Hepatocyte (in vitro differentiated cells): ENCODE data around the gene ACVR1. TPM values are rescaled to one million over a fixed set of nuclear protein-coding genes. Genes with fewer than 3 reads are reported as not detected.

Experiments
- DNase-seq: peaks from one replicate; pipeline ENCODE4 v3.0.0-alpha.2; 2016; ENCODE audit warnings: low spot score
- H2AFZ ChIP-seq: fragments of 200-600 bp; sonication (generic); 2 replicates; pipeline ENCODE4 v1.6.0; 2016; ENCODE audit warnings: antibody characterized with exemption, mild to moderate bottlenecking
- H3K27ac ChIP-seq: fragments of 200-600 bp; sonication (generic); 2 replicates; pipeline ENCODE4 v1.5.1; 2016; ENCODE audit warnings: mild to moderate bottlenecking
- H3K27me3 ChIP-seq: fragments of 200-600 bp; sonication (generic); 2 replicates; pipeline ENCODE4 v1.6.1; 2016
- H3K36me3 ChIP-seq: fragments of 200-600 bp; sonication (generic); replicated peaks from 2 replicates; pipeline ENCODE4 v1.5.1; 2016; ENCODE audit warnings: low read depth; ENCODE audit not compliant: insufficient read depth
- H3K4me1 ChIP-seq: fragments of 200-600 bp; sonication (generic); 2 replicates; pipeline ENCODE4 v1.5.1; 2016; ENCODE audit warnings: mild to moderate bottlenecking, moderate library complexity; ENCODE audit not compliant: insufficient read depth
- H3K4me2 ChIP-seq: fragments of 200-600 bp; sonication (generic); 2 replicates; pipeline ENCODE4 v1.6.0; 2016
- H3K4me3 ChIP-seq: fragments of 200-600 bp; sonication (generic); 2 replicates; pipeline ENCODE4 v1.5.1; 2016; ENCODE audit warnings: mild to moderate bottlenecking
- H3K79me2 ChIP-seq: fragments of 200-600 bp; sonication (generic); 2 replicates; pipeline ENCODE4 v1.6.0; 2017; ENCODE audit warnings: mild to moderate bottlenecking
- H3K9me2 ChIP-seq: fragments of 200-600 bp; sonication (generic); replicated peaks from 2 replicates; pipeline ENCODE4 v1.6.0; 2017; ENCODE audit warnings: mild to moderate bottlenecking; ENCODE audit not compliant: insufficient read depth
- H3K9me3 ChIP-seq: fragments of 200-600 bp; sonication (generic); 2 replicates; pipeline ENCODE4 v1.5.1; 2016; ENCODE audit warnings: low read depth, mild to moderate bottlenecking
- H4K20me1 ChIP-seq: fragments of 200-600 bp; sonication (generic); 2 replicates; pipeline ENCODE4 v1.6.0; 2016; ENCODE audit warnings: mild to moderate bottlenecking; ENCODE audit not compliant: insufficient read depth, poor library complexity, severe bottlenecking
- EZH2 ChIP-seq: fragments of 200-600 bp; sonication (generic); IDR thresholded peaks from 2 replicates; pipeline ENCODE4 v1.6.1; 2016; ENCODE audit warnings: antibody characterized with exemption, mild to moderate bottlenecking, borderline replicate concordance
- EZH2phosphoT487 ChIP-seq: fragments of 200-600 bp; sonication (generic); IDR thresholded peaks from one replicate; pipeline ENCODE4 v1.6.1; 2018; ENCODE audit warnings: antibody characterized with exemption, mild to moderate bottlenecking, low read depth, moderate library complexity; ENCODE audit not compliant: unreplicated experiment, severe bottlenecking
- WGBS: methylation state at CpG from one replicate; pipeline ENCODE4 v1.1.6; 2016; ENCODE audit warnings: low lambda C conversion rate; ENCODE audit errors: missing lambda C conversion rate; 5-methylcytosine and 5-hydroxymethylcytosine counted together
- polyA plus RNA-seq: library from polyadenylated mRNA; unstranded; fragments of >200 nt; fragmentation: Nextera tagmentation; extraction: Ambion mirVana; gene quantifications from 2 replicates; pipeline ENCODE4 v1.2.1, GENCODE V29; 2016
- total RNA-seq: library from RNA; depleted of rRNA; stranded (reverse); fragments of >200 nt; gene quantifications from 2 replicates; pipeline ENCODE4 v1.2.3, GENCODE V29; 2014
- TF ChIP-seq, protein P1 (sequence below): fragments of 200-600 bp; sonication (generic); IDR thresholded peaks from 2 replicates; pipeline ENCODE4 v1.5.1; 2016; ENCODE audit warnings: antibody characterized with exemption, mild to moderate bottlenecking; ENCODE audit not compliant: poor library complexity

ACVR1 gene
- total and polyA plus RNA-seq, 2 experiments from 2014 or later = 19.6 to 20.1 TPM

GRCh38 chr2:157822533-157822932 is 53.6 kb downstream of the ACVR1 start:
- H3K4me1 ChIP-seq = peaks cover 3% of the 10 kb centered on the region
- no peak overlapping the region for H2AFZ ChIP-seq
- H3K4me3 ChIP-seq = no peak overlapping the region
- TF ChIP-seq, protein P1, sequence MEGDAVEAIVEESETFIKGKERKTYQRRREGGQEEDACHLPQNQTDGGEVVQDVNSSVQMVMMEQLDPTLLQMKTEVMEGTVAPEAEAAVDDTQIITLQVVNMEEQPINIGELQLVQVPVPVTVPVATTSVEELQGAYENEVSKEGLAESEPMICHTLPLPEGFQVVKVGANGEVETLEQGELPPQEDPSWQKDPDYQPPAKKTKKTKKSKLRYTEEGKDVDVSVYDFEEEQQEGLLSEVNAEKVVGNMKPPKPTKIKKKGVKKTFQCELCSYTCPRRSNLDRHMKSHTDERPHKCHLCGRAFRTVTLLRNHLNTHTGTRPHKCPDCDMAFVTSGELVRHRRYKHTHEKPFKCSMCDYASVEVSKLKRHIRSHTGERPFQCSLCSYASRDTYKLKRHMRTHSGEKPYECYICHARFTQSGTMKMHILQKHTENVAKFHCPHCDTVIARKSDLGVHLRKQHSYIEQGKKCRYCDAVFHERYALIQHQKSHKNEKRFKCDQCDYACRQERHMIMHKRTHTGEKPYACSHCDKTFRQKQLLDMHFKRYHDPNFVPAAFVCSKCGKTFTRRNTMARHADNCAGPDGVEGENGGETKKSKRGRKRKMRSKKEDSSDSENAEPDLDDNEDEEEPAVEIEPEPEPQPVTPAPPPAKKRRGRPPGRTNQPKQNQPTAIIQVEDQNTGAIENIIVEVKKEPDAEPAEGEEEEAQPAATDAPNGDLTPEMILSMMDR = no peak
- TF ChIP-seq EZH2 = no peak
- TF ChIP-seq EZH2phosphoT487 = no peak
- no peaks in the 10 kb centered on the region for H3K9me2 ChIP-seq
- no peak for DNase-seq
- no peaks in the 10 kb centered on the region for H4K20me1 ChIP-seq
- H3K79me2 ChIP-seq = peaks cover 42% of the 10 kb centered on the region
- no peaks in the 10 kb centered on the region for H3K9me3 ChIP-seq
- no peak overlapping the region for H3K27ac ChIP-seq
- H3K36me3 ChIP-seq = no peaks in the 10 kb centered on the region
- WGBS = 91% methylated on average over 4 of the region's 4 CpGs
- H3K27me3 ChIP-seq = no peaks in the 10 kb centered on the region
- H3K4me2 ChIP-seq = no peak overlapping the region

DNA sequence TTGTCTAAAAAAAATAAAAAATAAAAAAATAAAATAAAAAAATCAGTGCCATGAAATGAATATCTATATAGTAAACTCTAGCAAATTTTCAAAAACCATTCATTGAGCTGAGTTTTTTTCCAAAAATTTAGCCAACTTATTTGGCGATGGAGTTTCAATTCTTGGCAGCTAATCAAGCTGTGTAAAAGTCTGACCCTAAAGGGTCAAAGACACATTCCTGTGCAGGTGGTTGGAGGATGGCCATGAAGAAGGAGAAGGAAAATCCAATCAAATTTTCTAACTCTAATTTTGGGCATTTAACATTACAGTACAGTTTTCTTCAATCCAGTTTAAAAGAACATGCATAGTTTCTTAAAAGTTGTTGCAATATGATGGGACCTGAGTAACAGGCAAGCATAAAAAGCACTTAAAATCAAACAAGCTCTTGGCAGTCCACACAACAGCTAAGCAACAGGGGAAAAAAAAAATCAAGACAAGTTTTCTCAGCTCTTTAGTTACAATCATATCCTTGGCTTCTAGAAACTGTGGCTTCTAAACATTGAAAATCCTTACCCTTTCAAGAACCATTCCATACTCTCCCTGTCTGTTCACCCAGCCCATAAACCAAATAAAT is 54.5 kb downstream of the ACVR1 start:
- no peak for DNase-seq
- Histone ChIP-seq H3K9me2 (no peaks in the 10 kb centered on the region), H3K79me2 (peaks cover 36% of the 10 kb centered on the region), H2AFZ (no peak overlapping the region), H3K27me3 (no peaks in the 10 kb centered on the region), H3K4me3 (no peak overlapping the region), H3K4me2 (no peak overlapping the region), H4K20me1 (no peaks in the 10 kb centered on the region), H3K36me3 (no peaks in the 10 kb centered on the region), H3K27ac (no peak overlapping the region), H3K9me3 (no peaks in the 10 kb centered on the region), H3K4me1 (peaks cover 3% of the 10 kb centered on the region)
- TF ChIP-seq, protein P1 = no peak
- TF ChIP-seq EZH2 (no peak), EZH2phosphoT487 (no peak)
- 96% methylated on average over 1 of the region's 1 CpG for WGBS

- DNase-seq = no peak
- H3K27me3 ChIP-seq = no peaks in the 10 kb centered on the region
- no peak overlapping the region for H2AFZ ChIP-seq
- no peaks in the 10 kb centered on the region for H4K20me1 ChIP-seq
- no peaks in the 10 kb centered on the region for H3K4me1 ChIP-seq
- H3K4me2 ChIP-seq = no peak overlapping the region
- peaks cover 34% of the 10 kb centered on the region for H3K79me2 ChIP-seq
- WGBS = 97% methylated on average over 3 of the region's 3 CpGs
- no peak overlapping the region for H3K4me3 ChIP-seq
- H3K27ac ChIP-seq = no peak overlapping the region
- no peaks in the 10 kb centered on the region for H3K9me2 ChIP-seq
- no peaks in the 10 kb centered on the region for H3K36me3 ChIP-seq
- H3K9me3 ChIP-seq = no peaks in the 10 kb centered on the region
- TF ChIP-seq, protein P1 = no peak
- no peak for TF ChIP-seq EZH2phosphoT487
- TF ChIP-seq EZH2 = no peak
Measured at GRCh38 chr2:157820193-157820592, 55.9 kb downstream of the ACVR1 start.

GRCh38 chr2:157819761-157820160 is 56.4 kb downstream of the ACVR1 start:
- Histone ChIP-seq H3K4me2 (no peak overlapping the region), H4K20me1 (no peaks in the 10 kb centered on the region), H3K9me3 (no peaks in the 10 kb centered on the region), H3K4me1 (no peaks in the 10 kb centered on the region), H3K27me3 (no peaks in the 10 kb centered on the region), H3K36me3 (no peaks in the 10 kb centered on the region), H2AFZ (no peak overlapping the region), H3K9me2 (no peaks in the 10 kb centered on the region), H3K4me3 (no peak overlapping the region), H3K27ac (no peak overlapping the region), H3K79me2 (peaks cover 34% of the 10 kb centered on the region)
- no peak for DNase-seq
- TF ChIP-seq EZH2 (no peak), EZH2phosphoT487 (no peak)
- TF ChIP-seq, protein P1 = no peak
- WGBS = 82% methylated on average over 5 of the region's 5 CpGs
